ENCODE results near the gene MED12L. TPM values are rescaled to one million over a fixed set of nuclear protein-coding genes. Genes with fewer than 3 reads are reported as not detected.
A peak's percentile ranks its signal among the peaks of the same experiment; 100 is the strongest.

MED12L gene
- total RNA-seq, 1 donor from 2014 or later = 0.97 TPM

DNA sequence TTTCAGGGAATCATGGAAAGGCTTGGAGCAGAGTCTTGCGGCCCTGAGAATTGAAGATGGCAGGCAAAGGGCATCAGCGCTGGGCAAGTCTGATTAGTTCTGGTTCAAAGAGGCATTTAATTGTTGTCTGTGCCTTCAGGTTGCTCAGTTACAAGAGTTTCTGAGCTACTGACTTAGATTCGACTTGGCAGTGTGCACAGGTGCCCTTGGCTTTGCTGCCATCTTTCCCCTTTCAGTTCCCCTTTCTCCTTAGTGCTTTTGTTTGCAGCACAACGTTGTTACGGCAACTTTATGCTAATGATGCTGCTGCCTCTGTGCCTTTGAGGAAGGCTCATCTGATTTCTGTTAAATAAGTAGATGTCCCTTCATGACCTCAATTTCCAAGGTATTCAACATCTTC, 180.4 kb downstream of the MED12L start:
- Mint-ChIP-seq H3K27me3 (ENCODE audit: low read depth) (no peaks in the 10 kb centered on the region), H3K36me3 (ENCODE audit: low read depth) (no peaks in the 10 kb centered on the region), H3K27ac (ENCODE audit: unreplicated experiment) (no peak overlapping the region), H3K4me3 (ENCODE audit: unreplicated experiment) (no peak overlapping the region), H3K9me3 (ENCODE audit: low read depth) (no peaks in the 10 kb centered on the region), H3K4me1 (ENCODE audit: low read depth) (peaks cover 5% of the 10 kb centered on the region)
- TF ChIP-seq, protein P1, sequence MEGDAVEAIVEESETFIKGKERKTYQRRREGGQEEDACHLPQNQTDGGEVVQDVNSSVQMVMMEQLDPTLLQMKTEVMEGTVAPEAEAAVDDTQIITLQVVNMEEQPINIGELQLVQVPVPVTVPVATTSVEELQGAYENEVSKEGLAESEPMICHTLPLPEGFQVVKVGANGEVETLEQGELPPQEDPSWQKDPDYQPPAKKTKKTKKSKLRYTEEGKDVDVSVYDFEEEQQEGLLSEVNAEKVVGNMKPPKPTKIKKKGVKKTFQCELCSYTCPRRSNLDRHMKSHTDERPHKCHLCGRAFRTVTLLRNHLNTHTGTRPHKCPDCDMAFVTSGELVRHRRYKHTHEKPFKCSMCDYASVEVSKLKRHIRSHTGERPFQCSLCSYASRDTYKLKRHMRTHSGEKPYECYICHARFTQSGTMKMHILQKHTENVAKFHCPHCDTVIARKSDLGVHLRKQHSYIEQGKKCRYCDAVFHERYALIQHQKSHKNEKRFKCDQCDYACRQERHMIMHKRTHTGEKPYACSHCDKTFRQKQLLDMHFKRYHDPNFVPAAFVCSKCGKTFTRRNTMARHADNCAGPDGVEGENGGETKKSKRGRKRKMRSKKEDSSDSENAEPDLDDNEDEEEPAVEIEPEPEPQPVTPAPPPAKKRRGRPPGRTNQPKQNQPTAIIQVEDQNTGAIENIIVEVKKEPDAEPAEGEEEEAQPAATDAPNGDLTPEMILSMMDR (IDR thresholded peaks at IDR 0.05) = no peak
- DNase-seq (ENCODE audit: low spot score) = no peak

DNA sequence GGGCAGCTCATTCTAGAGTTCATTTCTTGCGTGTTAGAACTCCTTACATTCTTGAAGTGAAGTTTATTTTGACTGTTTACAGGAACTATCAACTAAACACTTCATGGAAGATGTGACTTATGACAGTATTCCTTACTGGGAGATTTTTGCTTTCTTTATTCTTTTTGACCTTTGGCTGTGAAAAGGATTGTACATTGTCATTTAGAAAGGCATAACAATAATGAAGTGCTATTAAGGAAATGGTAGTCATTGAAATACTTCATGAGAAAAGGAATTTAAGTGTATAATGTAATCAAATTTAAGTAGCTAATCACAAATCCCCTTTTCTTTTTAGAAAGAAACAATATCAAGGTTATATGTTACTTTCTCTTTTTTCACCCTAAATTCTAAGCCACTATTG, 181.6 kb downstream of the MED12L start:
- DNase-seq (ENCODE audit: low spot score) = no peak
- no peak overlapping the region for H3K27ac Mint-ChIP-seq (ENCODE audit: unreplicated experiment)
- H3K27me3 Mint-ChIP-seq (ENCODE audit: low read depth) = no peaks in the 10 kb centered on the region
- H3K9me3 Mint-ChIP-seq (ENCODE audit: low read depth) = no peaks in the 10 kb centered on the region
- no peak overlapping the region for H3K4me3 Mint-ChIP-seq (ENCODE audit: unreplicated experiment)
- H3K36me3 Mint-ChIP-seq (ENCODE audit: low read depth) = no peaks in the 10 kb centered on the region
- peaks cover 5% of the 10 kb centered on the region for H3K4me1 Mint-ChIP-seq (ENCODE audit: low read depth)
- TF ChIP-seq, protein P1 (IDR thresholded peaks at IDR 0.05) = no peak

DNA sequence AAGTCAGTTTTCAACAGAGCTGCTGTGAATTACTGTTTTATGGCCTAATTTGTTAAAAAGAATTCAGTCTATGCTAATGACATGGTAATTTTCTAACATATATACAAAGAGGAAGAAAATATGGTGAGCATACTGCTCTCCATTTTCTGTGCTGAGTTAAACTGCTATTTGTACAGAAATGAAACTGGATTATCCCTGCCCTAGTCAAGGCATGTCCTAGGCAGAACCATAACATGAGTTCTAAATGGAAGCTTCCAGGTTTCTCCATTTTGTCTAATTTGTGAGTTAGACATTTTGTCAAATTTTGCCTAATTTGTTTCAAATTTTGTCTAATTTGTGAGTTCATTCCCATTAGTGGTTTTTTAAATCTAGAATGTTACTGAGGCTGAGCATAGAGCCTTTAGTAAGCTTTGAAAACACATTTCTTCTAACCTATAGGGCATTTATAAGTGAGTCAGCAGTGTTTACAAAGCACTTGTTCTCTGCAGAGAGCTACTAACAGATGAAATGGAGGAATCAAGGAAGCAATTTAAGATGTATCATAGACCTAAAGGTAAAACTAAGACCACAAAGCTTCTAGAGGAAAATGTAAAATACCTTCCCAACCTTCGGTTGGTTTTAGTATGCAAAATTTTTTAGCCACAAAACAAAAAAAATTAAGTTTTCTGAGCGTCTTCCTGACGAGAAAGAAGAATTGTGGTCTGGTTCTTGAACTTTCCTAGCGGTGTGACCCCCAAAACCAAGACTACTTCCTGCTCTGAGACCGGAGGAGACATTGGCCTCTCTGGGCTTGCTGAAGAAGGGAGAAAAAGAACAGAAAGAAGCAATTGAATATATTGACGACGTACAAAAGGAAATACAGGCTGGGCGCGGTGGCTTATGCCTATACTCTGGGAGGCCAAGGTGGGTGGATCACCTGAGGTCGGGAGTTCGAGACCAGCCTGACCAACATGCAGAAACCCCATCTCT, 183.1 kb downstream of the MED12L start:
- Mint-ChIP-seq H3K9me3 (ENCODE audit: low read depth) (no peaks in the 10 kb centered on the region), H3K27me3 (ENCODE audit: low read depth) (no peaks in the 10 kb centered on the region), H3K4me1 (ENCODE audit: low read depth) (peaks cover 5% of the 10 kb centered on the region), H3K27ac (ENCODE audit: unreplicated experiment) (no peak overlapping the region), H3K36me3 (ENCODE audit: low read depth) (no peaks in the 10 kb centered on the region), H3K4me3 (ENCODE audit: unreplicated experiment) (no peak overlapping the region)
- DNase-seq (ENCODE audit: low spot score) = no peak
- TF ChIP-seq, protein P1 (IDR thresholded peaks at IDR 0.05) = no peak

DNA sequence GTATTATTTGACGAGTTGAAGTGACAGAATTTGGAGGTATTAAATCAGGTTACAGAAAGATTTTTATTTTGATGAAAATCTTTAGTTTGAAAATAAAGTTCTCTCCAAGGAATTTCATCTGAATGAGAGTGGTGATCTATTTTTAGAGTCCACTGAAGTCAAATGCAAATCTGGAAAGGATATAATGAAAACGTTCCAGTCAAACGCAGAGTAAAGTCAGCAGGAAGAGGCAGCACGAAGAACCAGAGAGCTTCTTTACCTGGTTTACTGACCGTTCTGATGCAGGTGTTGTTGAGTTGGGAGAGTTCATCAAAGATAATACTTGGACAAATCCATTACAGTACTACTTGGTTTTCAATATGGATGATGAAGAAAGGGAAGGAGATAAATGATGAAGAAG, 184.2 kb downstream of the MED12L start:
- Mint-ChIP-seq H3K9me3 (ENCODE audit: low read depth) (no peaks in the 10 kb centered on the region), H3K4me1 (ENCODE audit: low read depth) (peaks cover 5% of the 10 kb centered on the region), H3K36me3 (ENCODE audit: low read depth) (no peaks in the 10 kb centered on the region), H3K27me3 (ENCODE audit: low read depth) (no peaks in the 10 kb centered on the region), H3K4me3 (ENCODE audit: unreplicated experiment) (no peak overlapping the region), H3K27ac (ENCODE audit: unreplicated experiment) (peak overlapping the region; percentile 14)
- no peak for DNase-seq (ENCODE audit: low spot score)
- TF ChIP-seq, protein P1 (IDR thresholded peaks at IDR 0.05) = no peak

DNA sequence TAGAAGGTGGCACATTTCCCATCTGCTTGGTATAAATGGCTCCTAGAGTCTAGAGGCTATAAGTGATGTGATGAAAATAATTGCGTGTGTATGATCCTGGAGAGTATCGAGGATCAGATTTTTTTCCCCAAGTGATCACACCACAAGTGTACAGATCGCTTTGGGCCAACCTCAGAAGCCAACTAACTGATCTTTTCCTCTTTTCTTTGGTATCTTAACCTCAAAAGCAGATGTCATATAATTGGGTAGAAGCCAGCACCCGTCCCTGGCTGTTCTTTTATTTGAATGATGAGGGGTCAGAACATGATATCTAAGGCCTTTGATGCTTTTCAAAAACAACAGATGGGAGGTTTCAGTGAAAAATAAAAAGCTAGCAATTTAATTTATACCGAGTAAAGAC, 189.6 kb downstream of the MED12L start:
- no peak for DNase-seq (ENCODE audit: low spot score)
- Mint-ChIP-seq H3K4me1 (ENCODE audit: low read depth) (no peaks in the 10 kb centered on the region), H3K27me3 (ENCODE audit: low read depth) (no peaks in the 10 kb centered on the region)

More for the DNA sequence above, 189.6 kb downstream of the MED12L start:
- Mint-ChIP-seq H3K27ac (ENCODE audit: unreplicated experiment) (no peak overlapping the region), H3K9me3 (ENCODE audit: low read depth) (no peaks in the 10 kb centered on the region), H3K4me3 (ENCODE audit: unreplicated experiment) (no peak overlapping the region), H3K36me3 (ENCODE audit: low read depth) (no peaks in the 10 kb centered on the region)
- TF ChIP-seq, protein P1 (IDR thresholded peaks at IDR 0.05) = no peak

Data from chondrocyte (in vitro differentiated cells).